SK-N-SH (cell line): ENCODE measurements around the gene ATG16L2. TPM values are rescaled to one million over a fixed set of nuclear protein-coding genes. Genes with fewer than 3 reads are reported as not detected.

Source experiments
- CTCF ChIA-PET: fragments of 300-600, 350-600 bp; formaldehyde crosslinking; extraction: SDS; loops from one replicate; lab custom pipeline; 2021; lab: Yijun Ruan, JAX
- POLR2A ChIA-PET: fragments of 350-600 bp; sonication (Branson Sonifier 250); formaldehyde crosslinking; extraction: SDS; loops from one replicate; lab custom pipeline; 2020; ENCODE audit warnings: antibody characterized with exemption, inconsistent platforms; lab: Yijun Ruan, JAX
- DNase-seq: peaks from one replicate; pipeline ENCODE4 v3.0.0; 2012
- H2AFZ ChIP-seq: fragments of 200-600 bp; sonication (generic); 2 replicates; pipeline ENCODE4 v1.8.1; 2016; ENCODE audit warnings: antibody characterized with exemption, mild to moderate bottlenecking, low read depth
- H3F3A ChIP-seq: fragments of 200-600 bp; sonication (generic); replicated peaks from 2 replicates; pipeline ENCODE3; 2016; ENCODE audit warnings: antibody characterized with exemption, mild to moderate bottlenecking; ENCODE audit not compliant: insufficient read depth
- H3K27ac ChIP-seq, 2 experiments: fragments of 200-500 bp in 1 of 2; fragments of 200-600 bp in 1 of 2; sonication (Bioruptor generic) in 1 of 2; sonication (generic), shearing (Covaris generic) in 1 of 2; 2 replicates each; pipeline versions ENCODE4 v1.5.1 to v1.6.1; 2014 to 2016; ENCODE audit warnings: low read depth in 2 of 2, inconsistent platforms in 1 of 2, low read length in 1 of 2, mild to moderate bottlenecking in 1 of 2, mixed read lengths in 1 of 2
- H3K27me3 ChIP-seq: fragments of 200-600 bp; sonication (generic), shearing (Covaris generic); 2 replicates; pipeline ENCODE4 v1.6.1; 2016; ENCODE audit warnings: mixed run types; ENCODE audit not compliant: insufficient read depth
- H3K36me3 ChIP-seq, 2 experiments: fragments of 200-500 bp in 1 of 2; fragments of 200-600 bp in 1 of 2; sonication (Bioruptor generic) in 1 of 2; sonication (generic) in 1 of 2; replicated peaks in 1 of 2; 2 replicates each; pipeline versions ENCODE3 to v1.5.1; 2014 to 2016; ENCODE audit warnings: low read length in 1 of 2, mild to moderate bottlenecking in 1 of 2; ENCODE audit not compliant: insufficient read depth in 2 of 2, control insufficient read depth in 1 of 2
- H3K4me1 ChIP-seq, 2 experiments: fragments of 200-500 bp in 1 of 2; fragments of 200-600 bp in 1 of 2; sonication (Bioruptor generic) in 1 of 2; sonication (generic), shearing (Covaris generic) in 1 of 2; 2 replicates each; pipeline versions ENCODE4 v1.5.1 to v1.6.1; 2014 to 2016; ENCODE audit warnings: low read depth in 1 of 2, low read length in 1 of 2, mixed run types in 1 of 2; ENCODE audit not compliant: insufficient read depth in 2 of 2, control insufficient read depth in 1 of 2
- H3K4me2 ChIP-seq: fragments of 200-600 bp; sonication (generic), shearing (Covaris generic); 2 replicates; pipeline ENCODE4 v1.6.1; 2017; ENCODE audit warnings: mixed run types
- H3K4me3 ChIP-seq, 2 experiments: fragments of 200-500 bp in 1 of 2; fragments of 200-600 bp in 1 of 2; sonication (Bioruptor generic) in 1 of 2; sonication (generic), shearing (Covaris generic) in 1 of 2; 2 replicates each; pipeline versions ENCODE4 v1.5.1 to v1.8.1; 2014 to 2016; ENCODE audit warnings: low read depth in 2 of 2, inconsistent platforms in 1 of 2, low read length in 1 of 2, mild to moderate bottlenecking in 1 of 2, mixed read lengths in 1 of 2, moderate library complexity in 1 of 2
- H3K79me2 ChIP-seq: fragments of 200-600 bp; sonication (generic); 2 replicates; pipeline ENCODE4 v1.8.1; 2017; ENCODE audit warnings: mild to moderate bottlenecking; ENCODE audit not compliant: insufficient read depth
- H3K9ac ChIP-seq: fragments of 200-600 bp; sonication (generic); 2 replicates; pipeline ENCODE4 v1.6.1; 2017; ENCODE audit warnings: mixed run types
- H3K9me2 ChIP-seq: fragments of 200-600 bp; sonication (generic); 2 replicates; pipeline ENCODE4 v1.6.1; 2017; ENCODE audit warnings: mixed run types
- H3K9me3 ChIP-seq: fragments of 200-600 bp; sonication (generic); 2 replicates; pipeline ENCODE4 v1.6.1; 2017; ENCODE audit warnings: mixed run types, mild to moderate bottlenecking, moderate library complexity
- H4K20me1 ChIP-seq: fragments of 200-600 bp; sonication (generic); 2 replicates; pipeline ENCODE4 v1.6.1; 2017; ENCODE audit warnings: mild to moderate bottlenecking, mixed run types; ENCODE audit not compliant: insufficient read depth
- CHD2 ChIP-seq: fragments of 150-350 bp; IDR thresholded peaks from 2 replicates; pipeline ENCODE4 v1.6.1; 2018; ENCODE audit warnings: low read length; ENCODE audit not compliant: partially characterized antibody
- ELF1 ChIP-seq: IDR thresholded peaks from 2 replicates; pipeline ENCODE4 v1.4.0; 2012
- EZH2phosphoT487 ChIP-seq: fragments of 200-600 bp; sonication (generic); IDR thresholded peaks from 2 replicates; pipeline ENCODE4 v1.6.1; 2017; ENCODE audit warnings: low read depth, mixed run types, mild to moderate bottlenecking, antibody characterized with exemption, moderate library complexity, borderline replicate concordance
- FOSL2 ChIP-seq: IDR thresholded peaks from 2 replicates; pipeline ENCODE4 v1.4.0; 2012; ENCODE audit warnings: low read depth, mild to moderate bottlenecking, moderate library complexity, borderline replicate concordance
- GATA2 ChIP-seq: sonication (generic); formaldehyde crosslinking; IDR thresholded peaks from 2 replicates; pipeline ENCODE4 v1.5.0; 2020; ENCODE audit warnings: mild to moderate bottlenecking, missing genetic modification reagents
- MXI1 ChIP-seq: IDR thresholded peaks from 2 replicates; pipeline ENCODE4 v1.6.1; 2012; ENCODE audit warnings: mild to moderate bottlenecking, low read depth, low read length, improper control_type of control experiment
- NFIC ChIP-seq: IDR thresholded peaks from 2 replicates; pipeline ENCODE4 v1.4.0; 2012; ENCODE audit warnings: borderline replicate concordance
- NRF1 ChIP-seq: IDR thresholded peaks from 2 replicates; pipeline ENCODE4 v1.6.1; 2012; ENCODE audit warnings: low read depth, mild to moderate bottlenecking, low read length
- PBX3 ChIP-seq: IDR thresholded peaks from 2 replicates; pipeline ENCODE4; 2012
- RAD21 ChIP-seq: IDR thresholded peaks from 2 replicates; pipeline ENCODE4 v1.6.1; 2012; ENCODE audit warnings: mild to moderate bottlenecking, low read length
- RCOR1 ChIP-seq: fragments of 150-350 bp; IDR thresholded peaks from 2 replicates; pipeline ENCODE4 v1.6.1; 2017; ENCODE audit warnings: antibody characterized with exemption, low read length
- RFX5 ChIP-seq: IDR thresholded peaks from 2 replicates; pipeline ENCODE4 v1.6.1; 2012; ENCODE audit warnings: mild to moderate bottlenecking, improper control_type of control experiment, low read length
- RXRA ChIP-seq: IDR thresholded peaks from 2 replicates; pipeline ENCODE4 v1.4.0; 2012; ENCODE audit warnings: low read depth, mild to moderate bottlenecking, borderline replicate concordance
- SMC3 ChIP-seq: IDR thresholded peaks from 2 replicates; pipeline ENCODE4 v1.6.1; 2012; ENCODE audit warnings: low read depth, low read length, improper control_type of control experiment
- USF1 ChIP-seq: IDR thresholded peaks from 2 replicates; pipeline ENCODE4 v1.4.0; 2012; ENCODE audit warnings: low read depth, borderline replicate concordance
- whole genome bisulfite sequencing: methylation state at CpG from one replicate; pipeline ENCODE4 v1.1.6; 2017; ENCODE audit warnings: low lambda C conversion rate; 5-methylcytosine and 5-hydroxymethylcytosine counted together
- polyA plus RNA-seq, 3 experiments: library from polyadenylated mRNA; depleted of rRNA; stranded (reverse); fragments of >200 nt; gene quantifications; 2 replicates each; pipeline ENCODE4 v1.2.3, GENCODE V29; 2012
- TF ChIP-seq, protein P1 (sequence below): fragments of 200-600 bp; sonication (generic); IDR thresholded peaks from 2 replicates; pipeline ENCODE4 v1.6.1; 2017; ENCODE audit warnings: antibody characterized with exemption, mild to moderate bottlenecking, moderate library complexity
- TF ChIP-seq, protein P2 (sequence below): IDR thresholded peaks from 2 replicates; pipeline ENCODE4 v1.4.0; 2012; ENCODE audit warnings: low read depth

Gene ATG16L2
- polyA plus RNA-seq, 1 of the 3 experiments (the other 2 are of a cell fraction) = 26.9 TPM

- Histone ChIP-seq H3K79me2 (no peaks in the 10 kb centered on the region), H3K27me3 (no peaks in the 10 kb centered on the region), H3F3A (no peaks in the 10 kb centered on the region), H3K9me3 (no peaks in the 10 kb centered on the region), H2AFZ (no peak overlapping the region), H3K36me3 (no peaks in the 10 kb centered on the region), H3K4me1 (peaks cover 5 to 10% of the 10 kb centered on the region in 2 experiments; a peak in 2 of 4 replicates), H3K9me2 (no peaks in the 10 kb centered on the region), H3K27ac (no peak overlapping the region; a peak in 1 of 4 replicates), H4K20me1 (no peaks in the 10 kb centered on the region), H3K9ac (no peak overlapping the region), H3K4me2 (no peak overlapping the region), H3K4me3 (no peak overlapping the region; a peak in 1 of 4 replicates)
- ChIA-PET POLR2A (interaction anchor here (1.1 to 1.4 kb wide), 2 partner anchors 345 to 346 kb away, joined by 3 to 8 read pairs; no protein-coding TSS in a partner anchor), CTCF (interaction anchor here (0.6 to 11.4 kb wide), 62 partner anchors 9 to 626 kb away, joined by 3 to 271 read pairs (median 4); partner anchors contain the start of genes ATG16L2 and FCHSD2)
- TF ChIP-seq MXI1 (peak; percentile 81; the same call in 1 of the 2 replicates), RFX5 (no peak), RAD21 (peak; percentile 98), NRF1 (0 out of 2 replicates have a peak, but pooled peaks have one; percentile 27), SMC3 (peak; percentile 99), ELF1 (no peak), FOSL2 (no peak)
- TF ChIP-seq, protein P1, sequence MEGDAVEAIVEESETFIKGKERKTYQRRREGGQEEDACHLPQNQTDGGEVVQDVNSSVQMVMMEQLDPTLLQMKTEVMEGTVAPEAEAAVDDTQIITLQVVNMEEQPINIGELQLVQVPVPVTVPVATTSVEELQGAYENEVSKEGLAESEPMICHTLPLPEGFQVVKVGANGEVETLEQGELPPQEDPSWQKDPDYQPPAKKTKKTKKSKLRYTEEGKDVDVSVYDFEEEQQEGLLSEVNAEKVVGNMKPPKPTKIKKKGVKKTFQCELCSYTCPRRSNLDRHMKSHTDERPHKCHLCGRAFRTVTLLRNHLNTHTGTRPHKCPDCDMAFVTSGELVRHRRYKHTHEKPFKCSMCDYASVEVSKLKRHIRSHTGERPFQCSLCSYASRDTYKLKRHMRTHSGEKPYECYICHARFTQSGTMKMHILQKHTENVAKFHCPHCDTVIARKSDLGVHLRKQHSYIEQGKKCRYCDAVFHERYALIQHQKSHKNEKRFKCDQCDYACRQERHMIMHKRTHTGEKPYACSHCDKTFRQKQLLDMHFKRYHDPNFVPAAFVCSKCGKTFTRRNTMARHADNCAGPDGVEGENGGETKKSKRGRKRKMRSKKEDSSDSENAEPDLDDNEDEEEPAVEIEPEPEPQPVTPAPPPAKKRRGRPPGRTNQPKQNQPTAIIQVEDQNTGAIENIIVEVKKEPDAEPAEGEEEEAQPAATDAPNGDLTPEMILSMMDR = peak; percentile 97
- TF ChIP-seq, protein P2, sequence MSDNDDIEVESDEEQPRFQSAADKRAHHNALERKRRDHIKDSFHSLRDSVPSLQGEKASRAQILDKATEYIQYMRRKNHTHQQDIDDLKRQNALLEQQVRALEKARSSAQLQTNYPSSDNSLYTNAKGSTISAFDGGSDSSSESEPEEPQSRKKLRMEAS = peak; percentile 42; the same call in 1 of the 2 replicates
- peak; percentile 88 for DNase-seq
- 57% methylated on average over 13 of the region's 13 CpGs for WGBS
Observed at GRCh38 chr11:72831521-72832300, 17.5 kb downstream of the ATG16L2 start.

- Histone ChIP-seq H2AFZ (no peak overlapping the region), H3K4me2 (no peak overlapping the region), H3K4me1 (peaks cover 5 to 10% of the 10 kb centered on the region in 2 experiments; a peak in 2 of 4 replicates), H3K9me2 (no peaks in the 10 kb centered on the region), H3K27ac (no peak overlapping the region), H3K36me3 (peaks cover under 1 to 2% of the 10 kb centered on the region in 2 experiments), H4K20me1 (no peaks in the 10 kb centered on the region), H3F3A (no peaks in the 10 kb centered on the region), H3K27me3 (no peaks in the 10 kb centered on the region), H3K9ac (no peak overlapping the region), H3K79me2 (no peaks in the 10 kb centered on the region), H3K4me3 (no peak overlapping the region), H3K9me3 (no peaks in the 10 kb centered on the region)
- ChIA-PET POLR2A (interaction anchor here (1.1 to 1.4 kb wide), 2 partner anchors 344 to 345 kb away, joined by 3 to 8 read pairs; no protein-coding TSS in a partner anchor), CTCF (interaction anchor here (0.6 to 11.4 kb wide), 54 partner anchors 9 to 625 kb away, joined by 3 to 271 read pairs (median 4); partner anchors contain the start of genes ATG16L2 and FCHSD2)
- WGBS = 84% methylated on average over 6 of the region's 9 CpGs
- no peak for DNase-seq
- TF ChIP-seq, protein P2 = no peak
- TF ChIP-seq GATA2 (CRISPR knock-in tag) = no peak
- no peak for TF ChIP-seq SMC3
- no peak for TF ChIP-seq RXRA
- no peak for TF ChIP-seq RFX5
- TF ChIP-seq CHD2 = no peak
- no peak for TF ChIP-seq USF1
- TF ChIP-seq NRF1 = no peak
- TF ChIP-seq EZH2phosphoT487 = no peak
- no peak for TF ChIP-seq MXI1
- no peak for TF ChIP-seq RCOR1
- no peak for TF ChIP-seq RAD21
- no peak for TF ChIP-seq PBX3
- TF ChIP-seq NFIC = no peak
- no peak for TF ChIP-seq ELF1
Observed at GRCh38 chr11:72832301-72833082, 18.3 kb downstream of the ATG16L2 start.
